K562 (cell line): ENCODE measurements around the gene PWWP2A. TPM values are rescaled to one million over a fixed set of nuclear protein-coding genes. Genes with fewer than 3 reads are reported as not detected.

Experiments used
- ATAC-seq: fragments of 200-7000 bp; cut with Tn5 transposase; 3 replicates; pipeline ENCODE4 v1.9.1; 2020; ENCODE audit warnings: moderate library complexity
- BruUV-seq: library from RNA; stranded (reverse); fragments of 400-500 nt; replicated peaks from 2 replicates; lab custom pipeline; 2021; lab: Mats Ljungman, UMichigan
- CTCF ChIA-PET: fragments of 300-600 bp; formaldehyde crosslinking; extraction: SDS; loops from one replicate; lab custom pipeline; 2021; ENCODE audit warnings: low intra/inter-chr PET ratio; lab: Yijun Ruan, JAX
- POLR2A ChIA-PET: fragments of 300-600, 350-650 bp; sonication (Branson Sonifier 250); formaldehyde crosslinking; extraction: SDS; loops from one replicate; lab custom pipeline; 2021; ENCODE audit warnings: antibody characterized with exemption, inconsistent platforms; lab: Yijun Ruan, JAX
- DNase-seq, 4 experiments: peaks; one replicate each; pipeline versions ENCODE4 v3.0.0 to v3.0.0-alpha.2; 2011 to 2018; ENCODE audit warnings: low spot score in 3 of 4, mixed read lengths in 3 of 4; ENCODE audit errors: extremely low read depth in 1 of 4
- FAIRE-seq: peaks from 2 replicates; lab custom pipeline; 2011; peaks lifted over from hg19 to GRCh38; lab: Jason Lieb, UNC
- H2AFZ ChIP-seq: 2 replicates; pipeline ENCODE4 v1.6.0; 2011; ENCODE audit warnings: low read depth, low read length, control low read depth, inconsistent platforms
- H3K27ac ChIP-seq: fragments of 200-600 bp; 3 replicates; pipeline ENCODE4 v1.8.0; 2011; ENCODE audit warnings: low read depth, mild to moderate bottlenecking, control low read depth, inconsistent platforms, low read length, moderate library complexity, mixed read lengths; ENCODE audit errors: extremely low read depth
- H3K27me3 ChIP-seq, 2 experiments: fragments of 300-600 bp in 1 of 2; 2 replicates in 1 of 2; 3 replicates in 1 of 2; pipeline versions ENCODE4 v1.6.0 to v1.8.0; 2011; ENCODE audit warnings: inconsistent platforms in 2 of 2, low read length in 2 of 2, mild to moderate bottlenecking in 1 of 2, mixed read lengths in 1 of 2, moderate library complexity in 1 of 2; ENCODE audit not compliant: control insufficient read depth in 2 of 2, insufficient read depth in 2 of 2
- H3K36me3 ChIP-seq: fragments of 300-600 bp; 3 replicates; pipeline ENCODE4 v1.8.0; 2011; ENCODE audit warnings: mild to moderate bottlenecking, low read length, inconsistent platforms; ENCODE audit not compliant: control insufficient read depth, insufficient read depth
- H3K4me1 ChIP-seq, 2 experiments: fragments of 200-600 bp in 1 of 2; replicated peaks in 1 of 2; 2 replicates in 1 of 2; 3 replicates in 1 of 2; pipeline versions ENCODE4 v1.5.1 to v1.8.0; 2011; ENCODE audit warnings: inconsistent platforms in 2 of 2, low read length in 2 of 2, mild to moderate bottlenecking in 1 of 2, mixed read lengths in 1 of 2, moderate library complexity in 1 of 2; ENCODE audit not compliant: control insufficient read depth in 2 of 2, insufficient read depth in 2 of 2
- H3K4me2 ChIP-seq: 2 replicates; pipeline ENCODE4 v1.6.1; 2011; ENCODE audit warnings: low read length, control low read depth, inconsistent platforms, mixed read lengths; ENCODE audit not compliant: insufficient read depth
- H3K4me3 ChIP-seq: fragments of 200-600 bp; sonication (generic), shearing (Covaris generic); 2 replicates; pipeline ENCODE4 v1.5.1; 2016; ENCODE audit warnings: control low read depth, inconsistent platforms
- H3K79me2 ChIP-seq: fragments of 200-600 bp; 3 replicates; pipeline ENCODE4 v1.8.0; 2011; ENCODE audit warnings: low read length, inconsistent platforms; ENCODE audit not compliant: control insufficient read depth, insufficient read depth
- H3K9ac ChIP-seq, 2 experiments: 2 replicates each; pipeline versions ENCODE4 v1.6.0 to v1.6.1; 2011; ENCODE audit warnings: low read depth in 2 of 2, low read length in 2 of 2, control low read depth in 1 of 2, inconsistent platforms in 1 of 2, mild to moderate bottlenecking in 1 of 2, mixed read lengths in 1 of 2; ENCODE audit not compliant: insufficient read depth in 1 of 2
- H3K9me1 ChIP-seq: one replicate; pipeline ENCODE4 v1.6.0; 2011; ENCODE audit warnings: inconsistent platforms, mild to moderate bottlenecking, low read length, moderate library complexity; ENCODE audit not compliant: control insufficient read depth, insufficient read depth
- H3K9me3 ChIP-seq: replicated peaks from 2 replicates; pipeline ENCODE4 v1.5.1; 2011; ENCODE audit warnings: low read depth, low read length, inconsistent platforms; ENCODE audit not compliant: control insufficient read depth, insufficient read depth
- H4K20me1 ChIP-seq: replicated peaks from 2 replicates; pipeline ENCODE4 v1.6.1; 2011; ENCODE audit warnings: low read length, inconsistent platforms, mixed read lengths; ENCODE audit not compliant: control insufficient read depth, insufficient read depth
- ARID2 ChIP-seq: fragments of 450-650 bp; IDR thresholded peaks from 2 replicates; pipeline ENCODE4 v1.6.1; 2017; ENCODE audit warnings: antibody characterized with exemption, mild to moderate bottlenecking
- ETV6 ChIP-seq, 3 experiments: fragments of 150-350 bp in 1 of 3; sonication (generic) in 1 of 3; formaldehyde crosslinking in 1 of 3; IDR thresholded peaks; 2 replicates each; pipeline versions ENCODE4 v1.6.1 to v1.8.0; 2014 to 2022; ENCODE audit warnings: borderline replicate concordance in 2 of 3, low read depth in 2 of 3, antibody characterized with exemption in 1 of 3, low read length in 1 of 3, mild to moderate bottlenecking in 1 of 3, missing genetic modification reagents in 1 of 3
- FOS ChIP-seq: IDR thresholded peaks from 3 replicates; pipeline ENCODE4 v1.6.1; 2011; ENCODE audit not compliant: insufficient read length; ENCODE audit errors: extremely low read depth
- SMAD3 ChIP-seq: fragments of 450-650 bp; formaldehyde crosslinking; conservative IDR thresholded peaks from 2 replicates; pipeline ENCODE4 v1.4.0; 2020; ENCODE audit warnings: mild to moderate bottlenecking
- WGBS: fragments of 100-300 bp; shearing (Covaris generic); methylation state at CpG from one replicate; pipeline ENCODE4 v1.1.6; 2016; ENCODE audit warnings: low coverage, mixed read lengths; ENCODE audit not compliant: insufficient coverage; ENCODE audit errors: missing lambda C conversion rate; 5-methylcytosine and 5-hydroxymethylcytosine counted together
- in situ Hi-C: fragments of 300-500 bp; cut with MboI; formaldehyde crosslinking; loops from 4 replicates; pipeline ENCODE4 v1.15.0; 2018; ENCODE audit warnings: inconsistent platforms, mixed read lengths
- intact Hi-C: fragments of 100-400 bp; cut with micrococcal nuclease; formaldehyde crosslinking; loops from 2 replicates; pipeline ENCODE4 v1.14.2; 2022
- polyA plus RNA-seq, 8 experiments: library from polyadenylated mRNA; depleted of rRNA in 4 of 8; stranded (reverse) in 5 of 8; unstranded in 3 of 8; fragments of >200 nt; fragmentation: Nextera tagmentation in 2 of 8; fragmentation: Illumina TruSeq in 1 of 8; extraction: Ambion mirVana in 2 of 8; extraction: Trizol in 1 of 8; gene quantifications; 2 replicates each; pipeline versions ENCODE4 v1.2.1 to v1.2.3, GENCODE V29; 2011 to 2014; ENCODE audit warnings: inconsistent platforms in 1 of 8, missing spikeins in 1 of 8
- total RNA-seq, 7 experiments: library from RNA; depleted of rRNA in 6 of 7; stranded (reverse); fragments of >200 nt in 6 of 7; fragmentation: Illumina TruSeq in 2 of 7; extraction: Trizol in 2 of 7; gene quantifications; 2 replicates each; pipeline versions ENCODE4 v1.2.1 to v1.2.3, GENCODE V29; 2011 to 2021; ENCODE audit warnings: low replicate concordance in 1 of 7
- TF ChIP-seq, protein P1 (sequence below): fragments of 450-650 bp; formaldehyde crosslinking; conservative IDR thresholded peaks from 2 replicates; pipeline ENCODE4 v1.4.0; 2022; ENCODE audit warnings: mild to moderate bottlenecking, missing genetic modification characterization

The PWWP2A gene
- total and polyA plus RNA-seq, 9 of the 15 experiments (the other 6 are each of a cell fraction or from before 2014, with no cell fraction given) = 2.7 to 26.3 (median 14.6) TPM

DNA sequence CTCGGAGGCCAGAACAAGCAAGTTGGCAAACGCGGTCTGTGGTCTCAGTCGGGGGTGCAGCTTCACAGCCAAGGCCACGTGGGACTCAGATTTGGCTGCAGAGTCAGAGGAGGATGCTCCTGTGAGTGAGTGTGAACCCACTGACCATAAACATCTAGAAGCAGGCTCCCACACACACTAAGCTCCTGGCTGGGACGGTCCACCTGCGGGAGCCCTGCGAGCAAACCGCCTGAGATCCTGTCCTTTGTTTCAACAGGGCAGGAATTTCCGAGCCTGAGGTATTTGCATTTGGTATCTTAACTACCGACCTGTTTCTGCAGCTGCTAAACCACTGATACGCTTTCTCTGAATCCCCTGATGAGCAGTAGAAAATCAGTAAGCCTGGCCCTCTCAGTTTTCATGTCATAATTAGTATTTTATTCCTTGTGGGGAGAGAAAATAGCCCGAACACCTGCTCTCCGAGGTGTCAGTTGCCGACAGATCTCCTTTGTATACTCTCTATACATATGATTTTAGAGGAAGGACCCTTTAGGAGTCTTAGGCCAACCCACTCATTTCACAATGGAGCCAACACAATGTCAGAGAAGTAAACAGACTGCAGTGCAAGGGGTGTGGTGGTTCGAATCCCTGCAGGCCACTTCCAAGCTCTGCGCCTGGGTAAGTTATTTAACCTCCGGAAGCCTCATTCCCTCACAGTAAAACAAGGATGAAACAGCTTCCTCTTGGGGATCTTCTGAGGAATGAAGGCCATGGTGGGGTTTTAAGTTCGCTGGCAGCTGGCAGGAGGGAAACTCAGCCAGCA is 40.9 kb upstream of the PWWP2A start:
- no peaks in the 10 kb centered on the region for H3K36me3 ChIP-seq
- 8% methylated on average over 18 of the region's 19 CpGs for WGBS
- no peak overlapping the region for H3K27ac ChIP-seq
- no peak overlapping the region for H3K4me2 ChIP-seq
- peak; percentile 36 for ATAC-seq
- H4K20me1 ChIP-seq = no peaks in the 10 kb centered on the region
- no TSS peak for BruUV-seq
- intact Hi-C loops = no loop called here
- H3K9me1 ChIP-seq = no peaks in the 10 kb centered on the region
- peaks cover 30 to 50% of the 10 kb centered on the region in 2 experiments for H3K27me3 ChIP-seq
- H3K4me3 ChIP-seq = no peak overlapping the region
- in situ Hi-C loops = no loop called here
- POLR2A ChIA-PET = no interaction called here
- H2AFZ ChIP-seq = no peak overlapping the region
- H3K79me2 ChIP-seq = no peaks in the 10 kb centered on the region
- CTCF ChIA-PET = no interaction called here
- no peak for DNase-seq
- no peak for TF ChIP-seq FOS
- no peak for TF ChIP-seq ARID2
- TF ChIP-seq SMAD3 = no peak
- TF ChIP-seq, protein P1, sequence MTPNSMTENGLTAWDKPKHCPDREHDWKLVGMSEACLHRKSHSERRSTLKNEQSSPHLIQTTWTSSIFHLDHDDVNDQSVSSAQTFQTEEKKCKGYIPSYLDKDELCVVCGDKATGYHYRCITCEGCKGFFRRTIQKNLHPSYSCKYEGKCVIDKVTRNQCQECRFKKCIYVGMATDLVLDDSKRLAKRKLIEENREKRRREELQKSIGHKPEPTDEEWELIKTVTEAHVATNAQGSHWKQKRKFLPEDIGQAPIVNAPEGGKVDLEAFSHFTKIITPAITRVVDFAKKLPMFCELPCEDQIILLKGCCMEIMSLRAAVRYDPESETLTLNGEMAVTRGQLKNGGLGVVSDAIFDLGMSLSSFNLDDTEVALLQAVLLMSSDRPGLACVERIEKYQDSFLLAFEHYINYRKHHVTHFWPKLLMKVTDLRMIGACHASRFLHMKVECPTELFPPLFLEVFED (CRISPR knock-in tag) = no peak
- no peak for TF ChIP-seq ETV6 (IDR thresholded peaks at IDR 0.05; ENCODE audit: borderline replicate concordance in 1 of 2, low read depth in 2 of 2, low read length in 1 of 2)
- TF ChIP-seq ETV6 (CRISPR knock-in tag; IDR thresholded peaks at IDR 0.05; ENCODE audit: borderline replicate concordance) = no peak
- no peak overlapping the region for H3K9ac ChIP-seq
- no peak for FAIRE-seq
- no peaks in the 10 kb centered on the region for H3K9me3 ChIP-seq
- H3K4me1 ChIP-seq = peaks cover 3 to 7% of the 10 kb centered on the region in 2 experiments; a peak in 4 of 5 replicates
